Peyer's patch (tissue), 4 donors: ENCODE results near the gene RBM12.

ENCODE experiments used
- POLR2A ChIP-seq, 2 donors: fragments of 450-650 bp; IDR thresholded peaks; one replicate each; pipeline ENCODE4 v1.5.1; 2017; ENCODE audit warnings: antibody characterized with exemption in 2 of 2, mild to moderate bottlenecking in 2 of 2, moderate library complexity in 2 of 2
- TF ChIP-seq, protein P1 (sequence below), 6 experiments: fragments of 450-650 bp in 4 of 6; fragments of 200-600 bp in 2 of 6; sonication (generic) in 1 of 6; IDR thresholded peaks; one replicate each; pipeline ENCODE4 v1.5.1; 2017 to 2019; ENCODE audit warnings: antibody characterized with exemption in 6 of 6, mild to moderate bottlenecking in 3 of 6, moderate library complexity in 1 of 6

DNA sequence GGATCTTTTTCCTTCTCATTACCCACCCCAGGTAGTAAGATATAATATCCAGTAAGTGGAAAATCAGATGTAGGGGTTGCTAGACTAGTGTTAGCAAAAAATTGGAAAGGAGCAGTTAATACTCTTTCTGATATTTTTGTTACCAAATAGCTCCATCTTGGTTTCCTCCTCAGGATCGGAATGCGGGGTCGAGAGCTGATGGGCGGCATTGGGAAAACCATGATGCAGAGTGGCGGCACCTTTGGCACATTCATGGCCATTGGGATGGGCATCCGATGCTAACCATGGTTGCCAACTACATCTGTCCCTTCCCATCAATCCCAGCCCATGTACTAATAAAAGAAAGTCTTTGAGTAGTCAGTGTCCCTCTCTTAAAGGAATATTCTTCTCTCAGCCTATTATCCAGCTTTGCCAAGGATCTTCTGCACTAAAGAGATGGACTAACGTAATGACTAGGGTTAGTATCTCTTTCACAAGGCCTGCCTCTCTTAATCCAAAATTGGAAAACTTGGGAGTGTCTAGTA is 36.0 kb upstream of the RBM12 start:
- TF ChIP-seq, protein P1, sequence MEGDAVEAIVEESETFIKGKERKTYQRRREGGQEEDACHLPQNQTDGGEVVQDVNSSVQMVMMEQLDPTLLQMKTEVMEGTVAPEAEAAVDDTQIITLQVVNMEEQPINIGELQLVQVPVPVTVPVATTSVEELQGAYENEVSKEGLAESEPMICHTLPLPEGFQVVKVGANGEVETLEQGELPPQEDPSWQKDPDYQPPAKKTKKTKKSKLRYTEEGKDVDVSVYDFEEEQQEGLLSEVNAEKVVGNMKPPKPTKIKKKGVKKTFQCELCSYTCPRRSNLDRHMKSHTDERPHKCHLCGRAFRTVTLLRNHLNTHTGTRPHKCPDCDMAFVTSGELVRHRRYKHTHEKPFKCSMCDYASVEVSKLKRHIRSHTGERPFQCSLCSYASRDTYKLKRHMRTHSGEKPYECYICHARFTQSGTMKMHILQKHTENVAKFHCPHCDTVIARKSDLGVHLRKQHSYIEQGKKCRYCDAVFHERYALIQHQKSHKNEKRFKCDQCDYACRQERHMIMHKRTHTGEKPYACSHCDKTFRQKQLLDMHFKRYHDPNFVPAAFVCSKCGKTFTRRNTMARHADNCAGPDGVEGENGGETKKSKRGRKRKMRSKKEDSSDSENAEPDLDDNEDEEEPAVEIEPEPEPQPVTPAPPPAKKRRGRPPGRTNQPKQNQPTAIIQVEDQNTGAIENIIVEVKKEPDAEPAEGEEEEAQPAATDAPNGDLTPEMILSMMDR (IDR thresholded peaks at IDR 0.05), result no peak
- no peak for TF ChIP-seq POLR2A (IDR thresholded peaks at IDR 0.05)
